ENCODE data around the gene SLC39A9. TPM values are rescaled to one million over a fixed set of nuclear protein-coding genes. Genes with fewer than 3 reads are reported as not detected.
"Not testable (repeated sequence)": the region's sequence is repeated elsewhere in the genome, so short reads cannot be mapped to it uniquely, and the experiment has no call there.

The SLC39A9 gene
- polyA plus RNA-seq, 1 donor from 2014 or later = 14.7 TPM

GRCh38 chr14:69387311-69387710 is 11.2 kb upstream of the SLC39A9 start:
- Mint-ChIP-seq H3K27ac (peak overlapping the region in 1 of 3 donors; percentile 62), H3K9me3 (no peaks in the 10 kb centered on the region), H3K4me3 (no peak overlapping the region), H3K4me1 (peaks cover 17 to 36% (median 31%) of the 10 kb centered on the region in 3 donors), H3K27me3 (no peaks in the 10 kb centered on the region), H3K36me3 (peaks cover 4% of the 10 kb centered on the region)

- H3K36me3 Mint-ChIP-seq, H3K27ac Mint-ChIP-seq, H3K9me3 Mint-ChIP-seq, H3K27me3 Mint-ChIP-seq: not testable (repeated sequence)
- Mint-ChIP-seq H3K4me1 (peaks cover 35 to 52% (median 36%) of the 10 kb centered on the region in 3 donors), H3K4me3 (peak overlapping the region in 3 of 4 donors; percentile 30 to 71 (median 52))
These were observed 7.1 kb upstream of the SLC39A9 start for GRCh38 chr14:69391400-69391799.

GRCh38 chr14:69392481-69392880 is 6.0 kb upstream of the SLC39A9 start:
- no peaks in the 10 kb centered on the region for H3K9me3 Mint-ChIP-seq
- H3K36me3 Mint-ChIP-seq = peaks cover 7% of the 10 kb centered on the region
- H3K27ac Mint-ChIP-seq = peak overlapping the region in 2 of 3 donors; percentile 36 to 63
- H3K4me1 Mint-ChIP-seq = peaks cover 41 to 59% (median 42%) of the 10 kb centered on the region in 3 donors
- H3K27me3 Mint-ChIP-seq = no peaks in the 10 kb centered on the region
- peak overlapping the region in 2 of 4 donors; percentile 69 to 82 for H3K4me3 Mint-ChIP-seq

GRCh38 chr14:69395929-69396328 is 2.6 kb upstream of the SLC39A9 start:
- peak overlapping the region in 2 of 4 donors; percentile 17 to 69 for H3K4me3 Mint-ChIP-seq
- peak overlapping the region in 1 of 3 donors; percentile 39 for H3K27ac Mint-ChIP-seq
- no peaks in the 10 kb centered on the region for H3K27me3 Mint-ChIP-seq
- no peaks in the 10 kb centered on the region for H3K9me3 Mint-ChIP-seq
- peaks cover 5% of the 10 kb centered on the region for H3K36me3 Mint-ChIP-seq
- peaks cover 49 to 61% (median 56%) of the 10 kb centered on the region in 3 donors for H3K4me1 Mint-ChIP-seq

GRCh38 chr14:69398818-69399210 is 322 bp downstream of the SLC39A9 start:
- Mint-ChIP-seq H3K4me3 (peak overlapping the region; percentile 97 to 100 (median 98)), H3K27ac (peak overlapping the region; percentile 96 to 100 (median 99)), H3K4me1 (peaks cover 36 to 50% (median 38%) of the 10 kb centered on the region in 3 donors), H3K9me3 (no peaks in the 10 kb centered on the region), H3K27me3 (no peaks in the 10 kb centered on the region), H3K36me3 (peaks cover 5% of the 10 kb centered on the region)

GRCh38 chr14:69399750-69400149 is 1.3 kb downstream of the SLC39A9 start:
- no peaks in the 10 kb centered on the region for H3K27me3 Mint-ChIP-seq
- peaks cover 8% of the 10 kb centered on the region for H3K36me3 Mint-ChIP-seq
- H3K9me3 Mint-ChIP-seq = no peaks in the 10 kb centered on the region
- H3K4me3 Mint-ChIP-seq = peak overlapping the region; percentile 97 to 100 (median 98)
- H3K27ac Mint-ChIP-seq = peak overlapping the region in 1 of 3 donors; percentile 96
- H3K4me1 Mint-ChIP-seq = peaks cover 38 to 56% (median 39%) of the 10 kb centered on the region in 3 donors

- peaks cover 38 to 53% (median 41%) of the 10 kb centered on the region in 3 donors for H3K4me1 Mint-ChIP-seq
- H3K27me3 Mint-ChIP-seq = no peaks in the 10 kb centered on the region
- peaks cover 10% of the 10 kb centered on the region for H3K36me3 Mint-ChIP-seq
- no peaks in the 10 kb centered on the region for H3K9me3 Mint-ChIP-seq
- H3K27ac Mint-ChIP-seq = peak overlapping the region in 2 of 3 donors; percentile 39 to 96
- H3K4me3 Mint-ChIP-seq = peak overlapping the region; percentile 97 to 100 (median 98)
These were observed 1.7 kb downstream of the SLC39A9 start for GRCh38 chr14:69400154-69400553.

- peak overlapping the region in 1 of 4 donors; percentile 27 for H3K4me3 Mint-ChIP-seq
- H3K9me3 Mint-ChIP-seq = no peaks in the 10 kb centered on the region
- peaks cover 8% of the 10 kb centered on the region for H3K36me3 Mint-ChIP-seq
- peaks cover 22 to 38% (median 30%) of the 10 kb centered on the region in 3 donors for H3K4me1 Mint-ChIP-seq
- no peaks in the 10 kb centered on the region for H3K27me3 Mint-ChIP-seq
- no peak overlapping the region for H3K27ac Mint-ChIP-seq
These were observed 3.3 kb downstream of the SLC39A9 start for GRCh38 chr14:69401841-69402240.

GRCh38 chr14:69404478-69404877 is 6.0 kb downstream of the SLC39A9 start:
- H3K4me3 Mint-ChIP-seq = no peak overlapping the region
- H3K27me3 Mint-ChIP-seq = no peaks in the 10 kb centered on the region
- H3K4me1 Mint-ChIP-seq = peaks cover 14 to 32% (median 16%) of the 10 kb centered on the region in 3 donors
- no peak overlapping the region for H3K27ac Mint-ChIP-seq
- peaks cover 5% of the 10 kb centered on the region for H3K36me3 Mint-ChIP-seq
- no peaks in the 10 kb centered on the region for H3K9me3 Mint-ChIP-seq

- H3K4me3 Mint-ChIP-seq = no peak overlapping the region
- no peak overlapping the region for H3K27ac Mint-ChIP-seq
- no peaks in the 10 kb centered on the region for H3K27me3 Mint-ChIP-seq
- no peaks in the 10 kb centered on the region for H3K9me3 Mint-ChIP-seq
- H3K36me3 Mint-ChIP-seq = peaks cover 5% of the 10 kb centered on the region
- peaks cover 11 to 28% (median 16%) of the 10 kb centered on the region in 3 donors for H3K4me1 Mint-ChIP-seq
These were observed 6.4 kb downstream of the SLC39A9 start for GRCh38 chr14:69404883-69405282.

- H3K27me3 Mint-ChIP-seq = no peaks in the 10 kb centered on the region
- H3K4me3 Mint-ChIP-seq = no peak overlapping the region
- H3K4me1 Mint-ChIP-seq = peaks cover 5 to 20% (median 10%) of the 10 kb centered on the region in 3 donors
- no peaks in the 10 kb centered on the region for H3K9me3 Mint-ChIP-seq
- no peak overlapping the region for H3K27ac Mint-ChIP-seq
- peaks cover 5% of the 10 kb centered on the region for H3K36me3 Mint-ChIP-seq
These were observed 7.3 kb downstream of the SLC39A9 start for GRCh38 chr14:69405762-69406161.

GRCh38 chr14:69408331-69408960 is 10.0 kb downstream of the SLC39A9 start:
- peaks cover 5% of the 10 kb centered on the region for H3K36me3 Mint-ChIP-seq
- H3K27me3 Mint-ChIP-seq = no peaks in the 10 kb centered on the region
- H3K4me1 Mint-ChIP-seq = peaks cover 3 to 11% (median 8%) of the 10 kb centered on the region in 3 donors
- no peak overlapping the region for H3K4me3 Mint-ChIP-seq
- no peaks in the 10 kb centered on the region for H3K9me3 Mint-ChIP-seq
- H3K27ac Mint-ChIP-seq = no peak overlapping the region

GRCh38 chr14:69413483-69413882 is 15.0 kb downstream of the SLC39A9 start:
- Mint-ChIP-seq H3K27ac (no peak overlapping the region), H3K27me3 (no peaks in the 10 kb centered on the region), H3K36me3 (peaks cover 1% of the 10 kb centered on the region), H3K9me3 (peaks cover 0 to 1% (median 0%) of the 10 kb centered on the region in 3 donors), H3K4me3 (no peak overlapping the region), H3K4me1 (peaks cover 8 to 23% (median 11%) of the 10 kb centered on the region in 3 donors)

GRCh38 chr14:69416087-69416486 is 17.6 kb downstream of the SLC39A9 start:
- H3K9me3 Mint-ChIP-seq, H3K4me3 Mint-ChIP-seq, H3K27ac Mint-ChIP-seq, H3K36me3 Mint-ChIP-seq, H3K27me3 Mint-ChIP-seq: not testable (repeated sequence)
- peaks cover 14 to 45% (median 28%) of the 10 kb centered on the region in 3 donors for H3K4me1 Mint-ChIP-seq

GRCh38 chr14:69423279-69423678 is 24.8 kb downstream of the SLC39A9 start:
- Mint-ChIP-seq H3K4me3 (no peak overlapping the region), H3K27ac (no peak overlapping the region), H3K9me3 (no peaks in the 10 kb centered on the region), H3K4me1 (peaks cover 10 to 24% (median 24%) of the 10 kb centered on the region in 3 donors), H3K36me3 (peaks cover 4% of the 10 kb centered on the region), H3K27me3 (no peaks in the 10 kb centered on the region)

Data from IgD-negative memory B cell (primary cell).